ENCODE measurements around the gene PIGL. TPM values are rescaled to one million over a fixed set of nuclear protein-coding genes. Genes with fewer than 3 reads are reported as not detected.

The PIGL gene
- total and polyA plus RNA-seq, 2 donors (not counting 3 experiments of a cell fraction or from before 2014, with no cell fraction given): 28.6 to 40.8 TPM

- CTCF ChIA-PET: interaction anchor here (1.7 to 3.4 kb wide), 2 partner anchors 9 to 39 kb away, joined by 6 to 10 read pairs; partner anchors contain the start of gene CENPV
Observed at GRCh38 chr17:16314189-16314588, 97.2 kb downstream of the PIGL start.

More at GRCh38 chr17:16314189-16314588, 97.2 kb downstream of the PIGL start:
- no peak overlapping the region for H3K9ac ChIP-seq (replicated peaks; ENCODE audit: extremely low read depth, insufficient read depth, low read length)
- FAIRE-seq (no peak), DNase-seq (ENCODE audit: low read depth, low spot score) (no peak)
- dilution Hi-C loops (cut with MboI; ENCODE audit: extremely low pct_ligation_motif_present, low sequenced_read_pairs) (no loop called here), intact Hi-C loops (cut with micrococcal nuclease) (no loop called here)
- H3K27ac ChIP-seq (ENCODE audit: insufficient read depth, low read depth, low read length): no peak overlapping the region
- no peak for TF ChIP-seq JUN (IDR thresholded peaks at IDR 0.05; ENCODE audit: borderline replicate concordance, insufficient read depth, insufficient read length, low read depth)
- no peak for TF ChIP-seq EZH2 (IDR thresholded peaks at IDR 0.05; ENCODE audit: borderline replicate concordance, low read depth, low read length, severe bottlenecking)
- no peak for TF ChIP-seq GATA2 (IDR thresholded peaks at IDR 0.05; ENCODE audit: insufficient read depth, insufficient read length, low read depth, low read length)
- no peak for TF ChIP-seq POLR2AphosphoS5 (IDR thresholded peaks at IDR 0.05; ENCODE audit: insufficient read depth, low read depth, low read length)
- TF ChIP-seq MYC (IDR thresholded peaks at IDR 0.05; ENCODE audit: low read depth, low read length): no peak
- TF ChIP-seq POLR2A (IDR thresholded peaks at IDR 0.05; ENCODE audit: low read depth, low read length): no peak
- no peak for TF ChIP-seq MAX (IDR thresholded peaks at IDR 0.05; ENCODE audit: insufficient read depth, insufficient read length)
- no peak for TF ChIP-seq CTCF (IDR thresholded peaks at IDR 0.05; ENCODE audit: extremely low read depth in 1 of 2, insufficient read depth in 1 of 2, low read depth in 1 of 2, low read length in 2 of 2)
- no peak for TF ChIP-seq FOS (IDR thresholded peaks at IDR 0.05; ENCODE audit: borderline replicate concordance, insufficient read depth, low read length)
- no peaks in the 10 kb centered on the region for H3K9me3 ChIP-seq (replicated peaks; ENCODE audit: control insufficient read depth, insufficient read depth, low read length)
- H3K27me3 ChIP-seq (ENCODE audit: control insufficient read depth in 2 of 2, insufficient read depth in 2 of 2, low read length in 2 of 2): no peaks in the 10 kb centered on the region
- no peak overlapping the region for H2AFZ ChIP-seq (ENCODE audit: low read depth, low read length)
- H3K4me2 ChIP-seq (ENCODE audit: insufficient read depth, low read length): no peak overlapping the region
- H4K20me1 ChIP-seq (replicated peaks; ENCODE audit: control insufficient read depth, extremely low read depth, insufficient read depth, low read length): no peaks in the 10 kb centered on the region
- no peaks in the 10 kb centered on the region for H3K36me3 ChIP-seq (ENCODE audit: control insufficient read depth in 2 of 2, extremely low read depth in 1 of 2, insufficient read depth in 2 of 2, low read length in 2 of 2)
- no peaks in the 10 kb centered on the region for H3K79me2 ChIP-seq (ENCODE audit: control insufficient read depth, insufficient read depth, low read length)
- POLR2A ChIA-PET: no interaction called here
- no peaks in the 10 kb centered on the region for H3K9me1 ChIP-seq (replicated peaks; ENCODE audit: control insufficient read depth, extremely low read depth, insufficient read depth, low read length)
- no peaks in the 10 kb centered on the region for H3K4me1 ChIP-seq (ENCODE audit: control insufficient read depth, extremely low read depth, insufficient read depth, low read length)
- H3K4me3 ChIP-seq (replicated peaks in 1 of 3; ENCODE audit: insufficient read depth in 1 of 3, low read depth in 1 of 3, low read length in 3 of 3): no peak overlapping the region
- BruUV-seq (replicated peaks): no TSS peak

Measured in endothelial cell of umbilical vein (primary cell).